CD4-positive, alpha-beta T cell treated with Interleukin-6 at 100 ng/mL for 8 hours (primary cell): ENCODE measurements around the gene SPATA21.
"Not testable (repeated sequence)": the region's sequence is repeated elsewhere in the genome, so short reads cannot be mapped to it uniquely, and the experiment has no call there.

Source experiments
- DNase-seq: peaks from one replicate; pipeline ENCODE4 v3.0.0-alpha.2; 2020; ENCODE audit warnings: mixed read lengths, low spot score

SPATA21 gene

GRCh38 chr1:16380868-16381267 lies 56.4 kb downstream of the SPATA21 start:
- no peak for DNase-seq

- DNase-seq: no peak
These were observed 58.8 kb downstream of the SPATA21 start for GRCh38 chr1:16378443-16378842.

GRCh38 chr1:16376971-16377370 lies 60.3 kb downstream of the SPATA21 start:
- DNase-seq: no peak

- DNase-seq: no peak
These were observed 61.5 kb downstream of the SPATA21 start for GRCh38 chr1:16375521-16376340.

GRCh38 chr1:16374266-16374665 lies 63.0 kb downstream of the SPATA21 start:
- no peak for DNase-seq

GRCh38 chr1:16372535-16373285 lies 64.5 kb downstream of the SPATA21 start:
- no peak for DNase-seq

- DNase-seq: no peak
These were observed 65.5 kb downstream of the SPATA21 start for GRCh38 chr1:16371725-16372124.

GRCh38 chr1:16369821-16370220 lies 67.4 kb downstream of the SPATA21 start:
- DNase-seq: no peak

- no peak for DNase-seq
These were observed 69.0 kb downstream of the SPATA21 start for GRCh38 chr1:16367968-16368890.

- DNase-seq: peak; percentile 81
These were observed 69.8 kb downstream of the SPATA21 start for GRCh38 chr1:16367258-16367967.

GRCh38 chr1:16366722-16367257 lies 70.4 kb downstream of the SPATA21 start, which contains the start of gene SZRD1:
TSS of gene SZRD1 (plus strand) at chr1:16367242. CDS start at chr1:16367258, 16 bp downstream.
- DNase-seq: peak; percentile 98

GRCh38 chr1:16365146-16365498 lies 72.1 kb downstream of the SPATA21 start:
- not testable (repeated sequence) for DNase-seq

GRCh38 chr1:16356867-16357266 lies 80.4 kb downstream of the SPATA21 start:
- no peak for DNase-seq

- DNase-seq: no peak
These were observed 82.6 kb downstream of the SPATA21 start for GRCh38 chr1:16354619-16355018.

- no peak for DNase-seq
These were observed 84.2 kb downstream of the SPATA21 start for GRCh38 chr1:16352842-16353535.

- DNase-seq: peak; percentile 91
These were observed 85.0 kb downstream of the SPATA21 start, which contains the start of gene FBXO42 for GRCh38 chr1:16351994-16352841. TSS of gene FBXO42 (minus strand) at chr1:16352480. CDS start at chr1:16315418, 37,062 bp downstream.

- DNase-seq: no peak
These were observed 85.7 kb downstream of the SPATA21 start for GRCh38 chr1:16351456-16351993.

GRCh38 chr1:16349847-16350406 lies 87.3 kb downstream of the SPATA21 start:
- DNase-seq: no peak
